Fibroblast of the aortic adventitia (primary cell): ENCODE data around the gene SOAT2. TPM values are rescaled to one million over a fixed set of nuclear protein-coding genes. Genes with fewer than 3 reads are reported as not detected.
A peak's percentile ranks its signal among the peaks of the same experiment; 100 is the strongest.

Experiments used
- DNase-seq: peaks from one replicate; pipeline ENCODE4 v3.0.0-alpha.2; 2010; ENCODE audit warnings: low read depth
- H3K4me3 ChIP-seq: 2 replicates; pipeline ENCODE4 v1.5.1; 2011; ENCODE audit warnings: low read depth, mild to moderate bottlenecking, control low read depth, low read length, moderate library complexity
- CTCF ChIP-seq: IDR thresholded peaks from 2 replicates; pipeline ENCODE4 v1.5.1; 2011; ENCODE audit warnings: mild to moderate bottlenecking, low read length, control low read depth, inconsistent platforms; ENCODE audit not compliant: insufficient read depth
- total RNA-seq: library from RNA; depleted of rRNA; stranded (reverse); fragments of >200 nt; gene quantifications from 2 replicates; pipeline ENCODE4 v1.2.3, GENCODE V29; 2012; ENCODE audit warnings: low replicate concordance

Gene SOAT2
- total RNA-seq, 1 donor, result 0.09 TPM

GRCh38 chr12:53123578-53124351 lies 20.5 kb downstream of the SOAT2 start:
- H3K4me3 ChIP-seq, result no peak overlapping the region
- peak; percentile 8 for DNase-seq
- no peak for TF ChIP-seq CTCF

- DNase-seq, result no peak
- no peak for TF ChIP-seq CTCF
- no peak overlapping the region for H3K4me3 ChIP-seq
These were observed 21.1 kb downstream of the SOAT2 start for GRCh38 chr12:53124352-53124723.

- DNase-seq, result no peak
- TF ChIP-seq CTCF, result no peak
- no peak overlapping the region for H3K4me3 ChIP-seq
These were observed 23.9 kb downstream of the SOAT2 start for GRCh38 chr12:53127169-53127568.

GRCh38 chr12:53128780-53129569 lies 25.7 kb downstream of the SOAT2 start:
- TF ChIP-seq CTCF, result no peak
- no peak for DNase-seq
- no peak overlapping the region for H3K4me3 ChIP-seq

- no peak overlapping the region for H3K4me3 ChIP-seq
- DNase-seq, result no peak
- no peak for TF ChIP-seq CTCF
These were observed 28.6 kb downstream of the SOAT2 start for GRCh38 chr12:53131844-53132243.

GRCh38 chr12:53133722-53134121 lies 30.4 kb downstream of the SOAT2 start:
- TF ChIP-seq CTCF, result no peak
- H3K4me3 ChIP-seq, result no peak overlapping the region
- DNase-seq, result no peak
